CD4-positive, alpha-beta T cell treated with Interleukin-12 subunit alpha and Interleukin-12 subunit beta, for 1 hour (primary cell): ENCODE results near the gene PRKCA.
A peak's percentile ranks its signal among the peaks of the same experiment; 100 is the strongest.
"Not testable (repeated sequence)": the region's sequence is repeated elsewhere in the genome, so short reads cannot be mapped to it uniquely, and the experiment has no call there.

Source experiments
- DNase-seq: peaks from one replicate; pipeline ENCODE4 v3.0.0-alpha.2; 2020

Gene PRKCA

DNA sequence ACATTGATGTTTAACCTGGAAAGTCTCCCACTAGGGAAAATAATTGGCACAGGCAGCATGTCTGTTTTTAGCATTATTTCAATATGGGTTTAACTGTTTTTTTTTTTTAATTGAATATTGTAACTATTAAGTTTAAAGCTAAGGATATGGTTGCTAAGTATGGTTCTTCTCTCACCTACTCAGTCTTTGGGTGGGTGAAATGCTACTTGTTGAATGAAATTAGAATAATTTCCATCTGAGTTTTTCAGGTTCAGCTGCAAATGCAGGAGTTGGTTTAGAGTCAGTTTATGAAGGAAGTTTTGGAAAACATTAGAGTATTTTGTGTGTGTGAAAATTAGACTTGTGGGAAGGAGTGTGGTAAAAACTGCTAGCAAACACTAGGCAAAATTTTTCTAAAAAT, 93.5 kb downstream of the PRKCA start:
- DNase-seq = no peak

DNA sequence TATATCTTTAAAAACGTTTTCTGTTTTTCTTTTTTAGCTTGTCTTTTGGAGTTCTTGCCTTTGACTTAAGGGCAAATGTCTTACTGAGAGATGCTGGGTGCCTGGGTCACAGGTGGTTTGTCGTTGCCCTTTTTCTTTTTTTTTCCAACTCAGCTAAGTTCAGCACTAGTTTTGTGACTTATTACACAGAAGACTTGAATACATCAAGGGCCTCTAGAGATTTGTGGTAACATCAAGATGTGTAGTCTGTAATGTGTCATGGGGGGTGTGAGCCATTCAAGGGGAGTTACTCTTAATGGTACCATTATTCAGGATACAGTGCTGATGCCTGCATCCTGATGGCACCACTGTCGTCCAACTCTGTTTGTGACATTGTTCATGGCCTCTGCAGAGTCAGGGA, 95.1 kb downstream of the PRKCA start:
- no peak for DNase-seq

DNA sequence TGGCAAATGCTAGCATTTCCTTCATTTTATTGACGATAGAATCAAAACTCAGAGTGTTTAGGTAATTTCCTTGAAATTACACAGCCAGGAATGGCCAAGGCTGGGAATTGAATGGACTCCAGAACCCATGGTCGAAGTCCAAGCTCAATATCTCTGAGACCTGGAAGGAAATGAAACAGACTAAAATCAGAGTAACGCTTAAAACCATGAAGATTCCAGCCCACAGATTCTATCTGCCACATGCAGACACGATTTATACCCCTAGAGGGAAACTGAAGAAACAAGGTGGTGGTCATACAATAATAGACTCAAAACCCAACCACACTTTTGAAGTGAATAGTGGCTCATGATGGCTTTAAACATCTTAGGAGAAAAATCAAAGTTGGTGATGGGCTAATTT, 95.6 kb downstream of the PRKCA start:
- DNase-seq = no peak

DNA sequence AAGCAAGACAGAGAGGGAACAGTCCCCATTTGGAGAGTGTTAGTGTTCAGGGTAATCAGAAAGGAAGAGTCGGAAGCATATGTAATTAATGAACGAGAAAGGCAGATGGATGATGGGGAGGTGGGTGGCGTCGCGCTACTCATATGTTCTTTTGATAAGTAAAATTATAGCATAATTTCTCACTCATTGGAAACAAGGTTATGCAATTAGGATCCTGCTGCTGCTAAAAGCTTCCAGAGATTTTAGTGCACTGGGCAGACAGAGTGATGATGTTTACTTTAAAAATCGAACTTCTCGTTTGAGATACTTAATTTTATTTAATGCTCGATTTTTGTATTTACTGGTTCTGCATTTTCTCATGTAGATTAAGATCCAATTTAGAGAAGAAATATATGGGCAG, 96.2 kb downstream of the PRKCA start:
- DNase-seq = no peak

DNA sequence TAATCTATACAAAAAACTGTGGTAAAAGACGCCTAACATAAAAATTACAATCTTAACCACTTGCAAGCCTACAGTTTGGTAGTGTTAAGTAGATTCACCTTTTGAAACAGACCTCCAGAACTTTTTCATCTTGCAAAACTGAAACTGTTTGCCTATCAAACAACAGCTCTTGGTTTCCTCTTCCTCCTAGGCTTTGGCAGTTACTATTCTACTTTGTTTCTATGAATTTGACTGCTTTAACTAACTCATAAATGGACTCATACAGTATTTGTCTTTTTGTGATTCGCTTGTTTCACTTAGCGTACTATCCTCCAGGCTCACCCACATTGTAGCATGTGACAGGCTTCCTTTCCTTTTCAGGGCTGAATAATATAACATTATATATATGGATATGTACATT, 97.0 kb downstream of the PRKCA start:
- DNase-seq = peak; percentile 48

DNA sequence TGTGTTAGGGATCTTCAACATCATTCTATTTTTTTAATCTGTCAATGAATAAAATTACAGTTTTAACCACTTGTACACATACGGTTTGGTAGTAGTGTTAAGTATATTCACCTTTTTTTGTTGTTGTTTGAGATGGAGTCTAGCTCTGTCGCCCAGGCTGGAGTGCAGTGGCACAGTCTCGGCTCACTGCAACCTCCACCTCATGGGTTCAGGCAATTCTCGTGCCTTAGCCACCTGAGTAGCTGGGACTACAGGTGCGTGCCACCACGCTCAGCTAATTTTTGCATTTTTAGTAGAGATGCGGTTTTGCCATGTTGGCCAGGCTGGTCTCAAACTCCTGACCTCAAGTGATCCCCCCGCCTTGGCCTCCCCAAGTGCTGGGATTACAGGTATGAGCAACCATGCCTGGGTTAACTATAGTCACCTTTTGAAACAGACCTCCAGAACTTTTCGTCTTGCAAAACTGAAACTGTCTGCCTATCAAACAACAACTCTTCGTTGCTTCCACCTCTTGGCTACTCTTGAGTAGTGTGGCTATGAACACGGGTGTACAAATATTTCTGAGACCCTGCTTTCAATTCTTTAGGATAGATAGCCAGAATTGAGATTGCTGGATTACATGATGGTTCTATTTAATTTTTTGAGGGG, 97.8 kb downstream of the PRKCA start:
- not testable (repeated sequence) for DNase-seq

DNA sequence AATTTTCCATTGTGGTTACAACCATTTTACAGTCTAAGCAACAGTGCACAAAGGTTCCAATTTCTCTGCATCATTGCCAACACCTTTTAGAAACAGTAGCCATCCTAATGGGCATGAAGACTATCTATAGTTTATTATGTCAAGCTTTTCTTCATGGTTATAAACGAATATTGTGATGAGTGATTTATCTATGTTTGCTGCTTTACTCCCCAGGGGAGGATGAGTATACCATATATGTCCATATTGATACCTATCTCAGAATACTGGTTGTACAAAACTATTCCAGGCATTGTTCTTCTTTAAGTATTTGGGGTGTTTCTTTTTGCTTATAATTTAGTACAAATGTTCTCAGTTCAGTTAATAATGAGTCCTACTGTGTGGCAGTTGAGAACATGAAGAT, 98.3 kb downstream of the PRKCA start:
- DNase-seq = no peak

DNA sequence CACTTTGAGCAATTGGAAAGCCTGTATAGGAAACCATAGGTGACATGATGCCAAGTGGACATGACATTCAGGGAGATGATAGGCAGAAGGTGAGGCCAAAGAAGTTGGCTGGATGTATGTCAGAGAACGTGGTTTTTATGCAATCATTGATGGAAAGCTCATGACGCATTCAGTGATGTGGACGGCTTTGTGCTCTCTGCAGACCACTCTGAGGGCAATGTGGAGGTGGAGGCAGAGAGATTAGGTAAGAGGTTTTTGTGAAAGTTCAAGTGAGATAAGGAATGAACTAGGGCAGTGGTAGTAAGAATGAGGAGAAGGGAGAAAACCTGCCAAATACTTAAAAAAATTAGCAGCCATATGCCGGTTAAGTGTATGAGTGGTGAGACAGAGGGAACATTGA, 99.0 kb downstream of the PRKCA start:
- DNase-seq = no peak

DNA sequence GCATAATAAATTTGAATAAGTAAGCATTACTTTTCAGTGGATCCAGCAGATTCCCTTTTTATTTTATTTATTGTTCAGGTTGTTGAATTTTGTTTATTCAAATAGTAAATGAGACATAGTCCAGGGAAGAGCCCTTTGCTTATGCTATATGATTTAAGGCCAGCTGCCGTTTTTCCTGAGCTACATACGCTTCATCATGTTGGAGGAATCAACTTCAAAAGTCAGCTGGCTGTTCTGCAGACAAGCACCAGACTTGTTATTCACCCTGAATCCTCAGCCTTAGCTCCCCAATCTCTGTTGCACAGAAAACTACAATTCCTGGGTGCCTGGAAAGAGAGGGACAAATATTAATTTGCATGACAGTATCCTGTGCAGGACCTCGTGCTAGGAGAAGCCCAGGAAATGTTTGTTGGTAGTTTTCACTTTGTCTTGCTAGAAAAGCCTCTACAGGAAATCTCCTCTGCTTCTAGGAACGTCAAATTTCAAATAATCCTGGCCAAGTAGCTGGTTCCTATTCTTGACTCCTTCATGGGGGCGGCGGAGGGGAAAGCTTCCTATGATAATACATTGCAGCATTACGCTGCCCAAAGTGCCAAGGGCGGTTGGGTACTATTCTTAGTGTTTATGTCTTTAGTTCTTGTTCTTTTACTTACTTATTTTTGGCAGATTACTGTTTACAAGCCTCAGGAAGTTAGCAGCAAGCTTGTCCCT, 101.6 kb downstream of the PRKCA start:
- DNase-seq = no peak

DNA sequence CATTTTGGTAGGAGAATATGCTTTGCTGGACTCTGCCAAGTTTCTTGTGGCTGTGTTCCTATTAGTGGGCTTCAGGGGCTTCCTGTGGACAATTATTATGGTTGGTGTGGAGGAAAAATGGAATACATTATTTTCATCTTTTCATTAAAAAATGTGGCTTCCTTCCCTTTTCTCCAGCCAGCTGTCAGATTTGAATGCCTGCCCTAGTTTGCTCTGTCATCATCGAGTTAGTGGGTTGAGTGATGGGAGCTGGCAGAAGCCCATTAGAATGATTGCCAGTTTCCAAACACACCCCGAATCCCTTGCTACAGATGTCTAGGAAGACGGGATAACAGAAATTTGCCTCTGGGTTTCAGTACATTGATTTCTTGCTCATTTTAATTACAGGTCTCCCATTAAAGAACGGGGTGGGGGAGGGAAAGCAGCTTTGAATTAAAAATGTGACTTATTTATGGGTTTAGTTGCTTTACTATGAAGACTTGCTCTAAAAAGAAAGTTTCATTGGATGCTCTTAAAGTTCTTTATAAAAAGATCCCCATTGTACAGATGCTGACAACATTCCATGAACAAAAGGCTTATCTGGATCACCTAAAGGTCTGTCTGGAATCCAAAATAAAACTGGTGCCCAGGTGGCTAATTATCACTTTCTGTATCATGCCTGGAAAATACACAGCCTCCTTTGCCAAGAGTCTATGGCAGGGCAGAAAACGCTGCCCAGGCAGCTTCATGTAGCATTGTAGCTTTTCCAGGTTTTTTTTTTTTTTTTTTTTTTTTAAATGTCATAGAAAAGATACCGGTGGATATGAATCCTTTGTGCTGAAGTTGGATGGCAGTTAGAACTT, 103.6 kb downstream of the PRKCA start:
- DNase-seq = no peak

DNA sequence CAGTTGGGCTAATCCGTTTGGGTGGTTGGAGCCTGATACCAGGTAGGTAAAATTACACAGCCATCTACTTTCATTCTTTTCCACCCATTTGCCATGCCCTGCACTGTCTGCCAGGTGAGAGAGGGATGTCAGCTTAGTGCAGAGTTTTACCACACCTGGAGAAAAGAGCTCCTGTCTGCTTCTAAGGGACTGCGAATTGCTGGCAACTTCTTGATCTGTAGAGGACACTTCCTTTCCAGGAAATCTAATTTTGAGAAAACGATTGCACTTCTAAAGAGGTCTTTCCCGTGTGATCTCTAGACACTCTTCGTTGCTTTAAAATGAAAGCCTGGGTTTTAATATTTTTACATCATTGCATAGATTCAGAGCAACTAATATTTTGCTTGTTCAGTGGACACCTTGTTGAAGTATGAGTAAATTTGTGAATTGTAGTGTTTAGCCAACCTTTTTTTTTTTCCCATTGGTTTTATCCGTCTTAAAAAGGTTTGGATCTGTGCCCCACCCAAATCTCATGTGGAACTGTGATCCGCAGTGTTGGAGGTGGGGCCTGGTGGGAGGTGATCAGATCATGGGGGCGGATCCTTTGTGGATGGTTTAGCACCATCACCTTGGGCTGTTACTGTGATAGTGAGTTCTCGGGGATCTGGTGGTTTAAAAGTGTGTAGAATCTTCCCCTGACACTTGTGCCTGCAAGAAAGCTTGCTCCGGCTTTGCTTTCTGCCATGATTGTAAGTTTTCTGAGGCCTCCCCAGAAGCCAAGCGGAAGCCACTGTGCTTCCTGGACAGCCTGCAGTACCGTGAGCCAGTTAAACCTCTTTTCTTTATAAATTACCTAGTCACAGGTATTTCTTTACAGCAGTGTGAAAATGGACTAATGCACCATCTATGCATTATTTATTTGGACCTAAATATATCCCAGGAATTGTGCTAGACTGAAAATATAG, 104.6 kb downstream of the PRKCA start:
- no peak for DNase-seq

DNA sequence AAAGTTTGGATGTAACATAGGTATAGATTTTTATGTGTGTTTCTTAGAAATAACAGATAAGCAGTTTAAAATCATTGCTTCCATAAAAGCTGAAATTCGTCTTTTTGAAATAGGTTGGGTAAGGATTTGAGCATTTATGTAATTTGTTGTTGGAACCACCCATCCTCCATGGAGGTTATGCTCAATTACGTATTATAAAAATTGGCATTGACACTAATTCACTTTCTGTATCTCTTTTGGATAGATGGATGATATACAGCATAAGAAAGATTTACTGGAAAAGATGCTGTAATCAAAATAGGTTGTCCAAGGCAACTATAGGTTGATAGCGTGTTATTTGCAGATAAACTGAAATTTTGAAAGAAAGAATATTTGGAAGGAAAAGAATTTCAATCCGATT, 105.5 kb downstream of the PRKCA start:
- no peak for DNase-seq

DNA sequence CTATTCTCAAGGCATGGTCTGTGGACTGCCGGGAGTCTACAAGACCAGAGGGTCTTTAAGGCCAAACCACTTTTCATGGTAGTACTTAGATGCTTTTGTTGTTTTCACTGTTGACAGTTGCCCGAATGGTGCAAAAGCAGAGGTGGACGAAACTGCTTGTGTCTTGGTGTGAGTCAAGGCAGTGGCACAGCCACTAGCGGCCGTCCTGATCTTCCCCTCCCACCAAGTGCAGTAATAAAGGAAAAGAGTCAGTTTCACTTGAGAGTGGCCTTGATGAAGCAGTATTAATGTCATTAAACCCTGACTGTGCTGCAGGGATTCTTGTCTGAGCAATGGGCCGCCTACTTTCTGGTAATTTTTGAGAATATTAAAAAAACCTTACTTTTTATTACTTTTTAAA, 109.1 kb downstream of the PRKCA start:
- no peak for DNase-seq

DNA sequence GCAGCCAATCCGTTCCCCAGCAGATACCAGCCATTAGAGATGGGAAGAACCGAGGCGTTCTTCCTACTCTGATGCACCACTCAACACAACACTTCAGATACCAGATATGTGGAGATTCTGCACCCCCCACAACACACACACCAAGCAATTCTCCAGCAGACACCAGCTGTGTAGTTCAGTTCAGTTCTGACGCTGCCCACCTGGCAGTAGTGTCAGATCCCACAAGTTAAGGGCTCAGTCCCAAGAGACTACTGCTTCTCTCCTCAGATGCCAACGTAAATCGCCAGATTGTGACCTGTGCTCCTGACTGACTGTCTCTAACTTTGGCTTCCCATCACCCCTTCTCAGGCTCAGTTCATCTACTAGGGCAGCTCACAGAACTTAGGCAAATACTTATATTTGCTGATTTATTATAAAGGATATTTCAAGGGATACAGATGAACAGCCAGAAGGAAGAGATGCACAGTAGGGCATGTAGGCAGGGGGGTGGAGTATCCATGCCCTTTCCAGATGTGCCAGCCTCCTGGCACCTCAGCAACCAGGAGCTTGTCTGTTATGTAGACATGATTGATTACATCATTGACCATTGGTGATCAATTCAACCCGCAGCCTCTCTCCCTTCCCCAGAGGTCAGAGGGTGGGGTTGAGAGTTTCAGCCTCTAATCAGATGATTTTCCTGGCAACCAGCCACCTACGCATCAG, 110.6 kb downstream of the PRKCA start:
- DNase-seq = no peak

DNA sequence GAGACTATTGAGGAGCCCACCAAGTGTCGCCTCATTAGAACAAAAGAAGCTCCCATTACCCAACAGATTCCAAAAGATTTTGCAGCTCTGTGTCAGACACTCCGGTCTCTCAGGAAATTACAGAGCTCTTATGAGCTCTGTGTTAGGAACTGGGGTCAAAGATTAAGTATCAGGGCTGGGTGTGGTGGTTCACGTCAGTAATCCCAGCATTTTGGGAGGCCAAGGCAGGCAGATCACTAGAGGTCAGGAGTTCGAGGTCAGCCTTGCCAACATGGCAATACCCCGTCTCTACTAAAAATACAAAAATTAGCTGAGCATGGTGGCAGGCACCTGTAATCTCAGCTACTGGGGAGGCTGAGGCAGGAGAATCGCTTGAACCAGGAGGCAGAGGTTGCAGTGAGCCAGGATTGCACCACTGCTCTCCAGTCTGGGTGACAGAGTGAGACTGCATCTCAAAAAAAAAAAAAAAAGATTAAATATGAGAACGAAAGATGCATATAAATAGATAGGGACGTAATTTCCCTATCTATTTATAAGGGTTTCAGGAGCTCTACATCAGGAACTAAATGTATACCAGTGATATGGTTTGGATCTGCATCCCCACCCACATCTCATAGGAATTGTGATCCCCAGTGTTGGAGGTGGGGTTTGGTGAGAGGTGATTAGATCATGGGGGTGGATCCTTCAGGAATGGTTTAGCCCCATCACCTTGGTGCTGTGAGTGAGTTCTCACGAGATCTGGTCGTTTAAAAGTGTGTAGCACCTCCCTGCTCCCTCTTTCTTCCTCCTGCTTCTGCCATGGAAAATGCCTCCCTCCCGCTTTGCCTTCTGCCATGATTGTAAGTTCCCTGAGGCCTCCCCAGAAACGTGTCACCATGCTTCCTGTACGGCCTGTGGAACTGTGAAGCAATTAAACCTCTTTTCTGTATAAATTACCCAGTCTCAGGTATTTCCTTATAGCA, 111.4 kb downstream of the PRKCA start:
- DNase-seq = no peak

DNA sequence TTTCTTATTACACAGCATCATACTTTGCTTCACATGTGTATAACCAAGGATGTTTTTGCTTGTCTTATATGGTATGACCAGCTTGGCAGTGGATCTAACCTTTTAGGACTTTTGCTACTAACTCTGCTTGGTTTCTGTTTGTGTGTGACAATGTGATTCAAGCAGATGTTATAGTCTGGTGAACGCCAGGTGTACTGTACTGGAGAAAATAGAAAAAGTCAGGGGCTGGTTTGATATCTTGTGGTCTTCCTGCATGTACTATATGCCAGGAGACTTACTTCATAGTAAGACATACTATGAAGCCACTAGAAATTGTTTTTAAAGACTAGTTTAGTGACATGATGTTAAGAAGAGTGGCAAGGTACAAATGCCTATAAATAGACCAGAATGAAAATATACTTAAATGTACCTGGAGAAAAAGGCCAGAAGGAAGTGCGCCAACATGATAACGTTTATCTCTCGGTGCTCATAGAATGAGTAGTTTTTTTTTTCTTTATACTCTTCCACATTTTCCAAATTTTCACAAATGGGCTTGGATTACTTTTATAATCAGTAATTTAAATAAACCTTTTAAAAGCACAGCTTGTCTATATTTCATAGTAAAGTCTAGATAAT, 112.3 kb downstream of the PRKCA start:
- no peak for DNase-seq

DNA sequence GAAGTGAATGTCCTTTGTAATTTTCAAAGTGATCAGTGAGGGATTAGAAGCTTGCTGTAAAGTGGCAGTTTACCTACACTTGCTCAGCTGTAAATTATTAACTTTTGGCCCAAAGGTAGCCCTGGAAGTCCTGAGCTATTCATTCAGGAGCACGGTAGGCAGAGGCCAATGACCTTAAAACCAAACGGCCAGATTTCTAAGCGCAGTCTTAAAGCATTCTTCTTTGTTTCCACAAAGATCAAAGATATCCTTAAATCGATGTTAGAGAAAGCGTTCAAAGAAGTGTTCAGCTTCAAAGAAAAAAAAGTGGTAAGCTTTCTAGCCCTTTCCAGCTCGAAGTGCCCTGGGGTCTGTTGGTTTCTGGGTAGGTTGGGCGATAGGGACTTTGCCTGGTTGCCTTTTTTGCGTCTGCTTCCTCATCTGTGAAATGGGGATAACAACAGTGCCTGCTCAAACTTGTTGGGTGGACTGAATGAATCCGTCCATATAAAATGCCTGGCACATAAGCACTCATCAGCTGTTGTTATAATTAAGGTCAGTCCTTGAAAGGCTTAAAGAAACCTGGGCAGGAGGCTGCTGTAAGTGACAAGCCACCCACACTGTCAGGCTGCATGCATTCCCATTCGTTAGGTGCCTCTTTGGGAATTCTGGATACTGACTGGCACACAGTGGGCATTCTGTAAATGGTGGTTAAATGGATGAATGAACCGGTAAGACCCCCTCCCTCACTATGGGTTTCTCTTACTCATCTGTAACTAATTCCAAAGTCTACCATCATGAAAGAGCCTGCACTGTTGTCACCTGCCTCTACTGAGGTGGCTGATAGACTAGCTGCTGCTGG, 113.2 kb downstream of the PRKCA start:
- DNase-seq = no peak

DNA sequence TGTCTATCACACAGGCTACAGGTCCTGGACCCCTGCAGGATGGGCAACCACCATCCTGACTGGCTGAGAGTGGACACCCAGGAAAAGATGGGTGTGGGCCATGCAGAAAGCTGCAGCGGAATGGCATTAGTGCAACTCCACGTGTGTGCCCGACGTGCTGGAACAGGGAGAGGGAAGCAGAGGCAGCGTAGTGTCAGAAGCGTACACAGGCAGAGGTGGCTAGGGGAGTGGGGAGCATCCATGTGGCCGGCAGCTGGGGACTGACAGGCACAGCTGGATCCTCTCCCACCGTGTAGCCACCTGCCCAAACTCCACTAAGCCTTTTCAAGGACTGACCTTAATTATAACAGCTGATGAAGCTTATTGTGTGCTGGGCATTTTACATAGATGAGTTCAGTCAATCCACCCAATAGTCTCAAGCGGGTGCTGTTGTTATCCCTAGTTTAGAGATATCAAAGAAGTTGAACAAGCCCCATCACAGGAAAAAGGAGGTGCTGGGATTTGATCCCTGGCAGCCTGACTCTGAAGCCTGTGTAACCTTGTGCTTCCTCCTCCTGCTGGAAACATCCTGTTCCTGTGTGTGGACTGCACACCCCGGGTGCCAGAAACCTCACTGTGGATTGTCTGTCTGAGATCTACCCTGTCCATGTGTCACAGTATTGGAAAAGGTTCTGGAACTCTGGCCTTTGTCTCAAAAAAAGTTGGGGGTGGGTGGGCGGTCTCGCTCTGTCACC, 114.0 kb downstream of the PRKCA start:
- DNase-seq = no peak

DNA sequence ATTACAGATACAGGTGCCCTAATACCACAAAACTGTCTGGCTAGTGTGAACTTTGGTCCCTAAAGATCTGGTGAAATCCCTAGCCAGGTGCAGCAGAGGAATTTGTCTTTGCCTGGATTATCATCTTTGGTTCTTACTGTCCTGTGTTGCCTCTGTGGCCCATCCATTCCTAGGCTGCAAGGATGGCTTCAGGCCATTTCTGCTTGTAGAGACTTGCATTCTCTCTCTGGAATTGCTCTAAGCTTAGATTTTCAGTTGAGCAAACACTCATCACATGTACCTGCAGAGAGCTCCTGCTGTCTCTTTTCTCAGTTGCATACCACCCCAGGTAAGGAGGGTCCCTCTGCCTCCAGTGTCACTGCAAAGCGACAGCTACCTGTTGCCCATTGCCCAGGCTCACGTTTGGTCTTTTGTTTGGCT, 114.9 kb downstream of the PRKCA start:
- no peak for DNase-seq
